GM12865 (cell line): Measurements from ENCODE around the gene OR2AJ1.

Experiments
- DNase-seq: peaks from one replicate; pipeline ENCODE4 v3.0.0; 2010; ENCODE audit warnings: low read depth
- H3K4me3 ChIP-seq: 2 replicates; pipeline ENCODE4 v1.5.1; 2011; ENCODE audit warnings: mild to moderate bottlenecking, low read depth, low read length, control low read depth
- CTCF ChIP-seq: IDR thresholded peaks from 2 replicates; pipeline ENCODE4 v1.5.1; 2011; ENCODE audit warnings: low read length, control low read depth, low read depth, inconsistent platforms; ENCODE audit not compliant: insufficient read depth; ENCODE audit errors: missing control alignments

The OR2AJ1 gene

DNA sequence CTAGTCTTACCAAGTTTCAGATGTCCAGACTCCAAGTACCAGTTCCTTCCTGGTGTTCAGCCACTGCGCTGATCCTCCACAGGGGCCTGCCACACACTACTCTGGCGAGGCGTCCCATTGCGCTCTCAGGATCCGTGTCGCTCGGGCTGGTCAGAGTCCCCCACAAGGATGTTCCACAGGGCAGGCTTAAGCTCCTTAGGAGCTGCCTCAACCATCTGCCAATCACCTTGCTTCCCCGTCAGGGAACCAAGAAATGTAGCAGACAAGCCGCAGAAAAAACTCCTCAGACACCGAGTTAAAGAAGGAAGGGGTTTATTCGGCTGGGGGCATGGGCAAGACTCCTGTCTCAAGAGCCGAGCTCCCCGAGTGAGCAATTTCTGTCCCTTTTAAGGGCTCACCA is 19.5 kb upstream of the OR2AJ1 start:
- H3K4me3 ChIP-seq: no peak overlapping the region
- TF ChIP-seq CTCF: no peak
- DNase-seq: no peak

GRCh38 chr1:247905910-247906503 is 18.7 kb upstream of the OR2AJ1 start:
- TF ChIP-seq CTCF: no peak
- DNase-seq: no peak
- H3K4me3 ChIP-seq: no peak overlapping the region

- DNase-seq: no peak
- no peak overlapping the region for H3K4me3 ChIP-seq
- no peak for TF ChIP-seq CTCF
Measured at GRCh38 chr1:247906504-247907047, 18.1 kb upstream of the OR2AJ1 start.

GRCh38 chr1:247908766-247909165 is 15.9 kb upstream of the OR2AJ1 start:
- DNase-seq: no peak
- H3K4me3 ChIP-seq: no peak overlapping the region
- no peak for TF ChIP-seq CTCF

DNA sequence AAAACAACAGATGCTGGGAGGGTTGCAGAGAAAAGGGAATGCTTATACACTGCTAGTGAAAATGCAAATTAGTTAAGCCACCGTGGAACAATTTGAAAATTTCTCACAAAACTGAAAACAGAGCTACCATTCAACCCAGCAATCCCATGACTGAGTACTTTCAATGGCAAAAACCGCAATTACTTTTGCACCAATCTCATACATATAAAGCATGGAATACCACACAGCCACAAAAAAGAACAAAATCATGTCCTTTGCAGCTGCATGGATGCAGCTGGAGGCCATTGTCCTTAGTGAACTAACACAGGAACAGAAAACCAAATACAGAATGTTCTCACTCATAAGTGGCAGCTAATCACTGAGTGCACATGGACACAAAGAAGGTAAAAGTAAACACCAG is 10.9 kb upstream of the OR2AJ1 start:
- DNase-seq: no peak
- no peak for TF ChIP-seq CTCF
- no peak overlapping the region for H3K4me3 ChIP-seq

DNA sequence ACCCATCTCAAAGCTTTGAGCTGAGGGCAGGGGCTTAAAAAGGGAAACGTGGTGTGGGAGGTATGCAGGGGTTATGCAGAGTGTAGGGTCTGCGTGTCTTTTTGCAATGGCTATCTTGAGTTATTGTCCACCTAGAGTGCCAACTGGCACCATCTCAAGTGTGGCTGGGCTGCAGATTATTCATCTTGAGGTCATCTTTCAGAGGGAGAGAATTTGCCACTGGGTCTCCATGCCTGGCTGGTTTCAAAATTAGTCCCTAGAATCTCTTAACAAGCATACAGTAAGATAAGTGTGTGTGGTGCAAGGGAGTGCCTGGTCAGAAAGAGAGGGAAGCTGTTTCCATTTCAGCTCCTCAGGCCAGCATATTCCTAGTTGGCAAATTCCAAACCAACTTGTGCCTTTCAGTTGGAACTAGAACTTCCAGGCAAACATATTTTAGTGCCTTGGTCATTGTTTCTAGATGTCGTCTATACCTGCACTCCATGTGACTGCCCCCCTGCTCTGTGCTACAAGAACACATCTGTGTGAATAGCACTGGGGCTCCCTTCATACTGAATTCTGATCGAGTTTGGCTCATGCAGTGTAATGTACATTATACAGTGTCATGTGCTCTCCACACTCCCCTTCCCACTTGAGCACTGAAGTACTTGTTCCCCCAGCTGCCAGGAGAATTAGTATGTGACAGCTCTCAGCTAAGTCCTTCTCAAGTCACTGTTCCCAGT is 9.6 kb upstream of the OR2AJ1 start:
- DNase-seq: no peak
- TF ChIP-seq CTCF: no peak
- H3K4me3 ChIP-seq: no peak overlapping the region

GRCh38 chr1:247919952-247920351 is 4.7 kb upstream of the OR2AJ1 start, which contains the start of gene OR2T8:
OR2T8 (plus strand) TSS chr1:247920252; CDS start chr1:247921018, 766 bp downstream.
- no peak for TF ChIP-seq CTCF
- no peak within 1 kb of the TSS for H3K4me3 ChIP-seq
- DNase-seq: no peak
